HCT116 (cell line): ENCODE results near the gene AQP6.

Experiments used
- CTCF ChIP-seq, 3 experiments: fragments of 200-600 bp in 1 of 3; sonication (generic) in 1 of 3; IDR thresholded peaks in 2 of 3; conservative IDR thresholded peaks in 1 of 3; 2 replicates each; pipeline ENCODE4 v1.5.1; 2012 to 2017; ENCODE audit warnings: low read depth in 2 of 3, low read length in 2 of 3, antibody characterized with exemption in 1 of 3, borderline replicate concordance in 1 of 3, control low read depth in 1 of 3, mild to moderate bottlenecking in 1 of 3, mixed read lengths in 1 of 3, mixed run types in 1 of 3, moderate library complexity in 1 of 3; ENCODE audit not compliant: insufficient read depth in 1 of 3
- EGR1 ChIP-seq: IDR thresholded peaks from 2 replicates; pipeline ENCODE4 v1.6.1; 2012; ENCODE audit warnings: low read depth
- EZH2 ChIP-seq: fragments of 200-600 bp; sonication (generic); IDR thresholded peaks from 2 replicates; pipeline ENCODE4 v1.6.1; 2017; ENCODE audit warnings: antibody characterized with exemption, mixed run types
- EZH2phosphoT487 ChIP-seq: fragments of 200-600 bp; IDR thresholded peaks from 2 replicates; pipeline ENCODE4 v1.6.1; 2018; ENCODE audit warnings: antibody characterized with exemption, borderline replicate concordance
- JUND ChIP-seq: IDR thresholded peaks from 2 replicates; pipeline ENCODE4 v1.6.1; 2012
- MAX ChIP-seq: IDR thresholded peaks from 2 replicates; pipeline ENCODE4 v1.6.1; 2012
- POLR2A ChIP-seq: IDR thresholded peaks from 2 replicates; pipeline ENCODE4 v1.7.0; 2011; ENCODE audit warnings: borderline replicate concordance; ENCODE audit not compliant: insufficient read depth, insufficient read length; ENCODE audit errors: extremely low read depth
- POLR2AphosphoS5 ChIP-seq: IDR thresholded peaks from 2 replicates; pipeline ENCODE4 v1.6.1; 2011; ENCODE audit warnings: mild to moderate bottlenecking, low read depth, low read length, moderate library complexity
- RAD21 ChIP-seq: IDR thresholded peaks from 2 replicates; pipeline ENCODE4 v1.6.1; 2012; ENCODE audit warnings: low read depth, mild to moderate bottlenecking
- SP1 ChIP-seq: IDR thresholded peaks from 2 replicates; pipeline ENCODE4 v1.6.1; 2012; ENCODE audit warnings: low read depth
- SRF ChIP-seq: IDR thresholded peaks from 2 replicates; pipeline ENCODE4 v1.6.1; 2012; ENCODE audit warnings: low read depth
- YY1 ChIP-seq: IDR thresholded peaks from 2 replicates; pipeline ENCODE4 v1.6.1; 2011; ENCODE audit warnings: low read length, low read depth, moderate library complexity, mild to moderate bottlenecking; ENCODE audit not compliant: insufficient replicate concordance; ENCODE audit errors: extremely low read depth
- TF ChIP-seq, protein P1 (sequence below): IDR thresholded peaks from 2 replicates; pipeline ENCODE4 v1.6.1; 2012; ENCODE audit warnings: low read depth

DNA sequence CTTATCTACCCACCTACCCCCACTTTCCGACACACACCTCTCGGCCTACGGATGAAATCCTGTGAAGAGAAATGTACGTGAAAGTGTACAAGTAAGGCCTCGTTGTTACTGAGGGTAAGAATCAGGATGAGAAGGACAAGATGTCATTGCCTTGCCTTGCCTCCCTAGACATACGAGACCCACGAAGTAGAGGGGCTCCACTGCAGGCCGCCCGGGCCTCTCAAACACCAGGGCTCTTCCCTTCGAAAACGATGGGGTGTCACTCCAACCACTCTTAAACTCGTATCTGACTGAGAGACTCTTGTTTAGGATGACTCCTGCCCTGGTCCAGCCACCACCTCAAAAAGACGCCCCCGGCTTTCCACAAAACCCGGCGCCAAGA, 52.0 kb downstream of the AQP6 start:
- TF ChIP-seq CTCF (IDR thresholded peaks at IDR 0.05 in 2 of 3, conservative IDR thresholded peaks at IDR 0.05 in 1 of 3; ENCODE audit: borderline replicate concordance in 1 of 3, insufficient read depth in 1 of 3, low read depth in 2 of 3, low read length in 2 of 3) (no peak), RAD21 (no peak), POLR2A (no peak), MAX (no peak), EZH2 (no peak), SP1 (no peak), POLR2AphosphoS5 (no peak), EGR1 (no peak), YY1 (no peak), SRF (no peak), JUND (no peak), EZH2phosphoT487 (no peak)
- TF ChIP-seq, protein P1, sequence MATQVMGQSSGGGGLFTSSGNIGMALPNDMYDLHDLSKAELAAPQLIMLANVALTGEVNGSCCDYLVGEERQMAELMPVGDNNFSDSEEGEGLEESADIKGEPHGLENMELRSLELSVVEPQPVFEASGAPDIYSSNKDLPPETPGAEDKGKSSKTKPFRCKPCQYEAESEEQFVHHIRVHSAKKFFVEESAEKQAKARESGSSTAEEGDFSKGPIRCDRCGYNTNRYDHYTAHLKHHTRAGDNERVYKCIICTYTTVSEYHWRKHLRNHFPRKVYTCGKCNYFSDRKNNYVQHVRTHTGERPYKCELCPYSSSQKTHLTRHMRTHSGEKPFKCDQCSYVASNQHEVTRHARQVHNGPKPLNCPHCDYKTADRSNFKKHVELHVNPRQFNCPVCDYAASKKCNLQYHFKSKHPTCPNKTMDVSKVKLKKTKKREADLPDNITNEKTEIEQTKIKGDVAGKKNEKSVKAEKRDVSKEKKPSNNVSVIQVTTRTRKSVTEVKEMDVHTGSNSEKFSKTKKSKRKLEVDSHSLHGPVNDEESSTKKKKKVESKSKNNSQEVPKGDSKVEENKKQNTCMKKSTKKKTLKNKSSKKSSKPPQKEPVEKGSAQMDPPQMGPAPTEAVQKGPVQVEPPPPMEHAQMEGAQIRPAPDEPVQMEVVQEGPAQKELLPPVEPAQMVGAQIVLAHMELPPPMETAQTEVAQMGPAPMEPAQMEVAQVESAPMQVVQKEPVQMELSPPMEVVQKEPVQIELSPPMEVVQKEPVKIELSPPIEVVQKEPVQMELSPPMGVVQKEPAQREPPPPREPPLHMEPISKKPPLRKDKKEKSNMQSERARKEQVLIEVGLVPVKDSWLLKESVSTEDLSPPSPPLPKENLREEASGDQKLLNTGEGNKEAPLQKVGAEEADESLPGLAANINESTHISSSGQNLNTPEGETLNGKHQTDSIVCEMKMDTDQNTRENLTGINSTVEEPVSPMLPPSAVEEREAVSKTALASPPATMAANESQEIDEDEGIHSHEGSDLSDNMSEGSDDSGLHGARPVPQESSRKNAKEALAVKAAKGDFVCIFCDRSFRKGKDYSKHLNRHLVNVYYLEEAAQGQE = no peak
